22Rv1 (cell line): ENCODE measurements around the gene SALL4.
"Not testable (repeated sequence)": the region's sequence is repeated elsewhere in the genome, so short reads cannot be mapped to it uniquely, and the experiment has no call there.

Experiments
- H3K27ac ChIP-seq: fragments of 450-650 bp; 2 replicates; pipeline ENCODE4 v1.5.1; 2017
- ZFX ChIP-seq: fragments of 450-650 bp; IDR thresholded peaks from 2 replicates; pipeline ENCODE4 v1.6.1; 2017; ENCODE audit warnings: antibody characterized with exemption, borderline replicate concordance
- TF ChIP-seq, protein P1 (sequence below): fragments of 450-650 bp; IDR thresholded peaks from 2 replicates; pipeline ENCODE4 v1.5.1; 2017; ENCODE audit warnings: mild to moderate bottlenecking

Gene SALL4

DNA sequence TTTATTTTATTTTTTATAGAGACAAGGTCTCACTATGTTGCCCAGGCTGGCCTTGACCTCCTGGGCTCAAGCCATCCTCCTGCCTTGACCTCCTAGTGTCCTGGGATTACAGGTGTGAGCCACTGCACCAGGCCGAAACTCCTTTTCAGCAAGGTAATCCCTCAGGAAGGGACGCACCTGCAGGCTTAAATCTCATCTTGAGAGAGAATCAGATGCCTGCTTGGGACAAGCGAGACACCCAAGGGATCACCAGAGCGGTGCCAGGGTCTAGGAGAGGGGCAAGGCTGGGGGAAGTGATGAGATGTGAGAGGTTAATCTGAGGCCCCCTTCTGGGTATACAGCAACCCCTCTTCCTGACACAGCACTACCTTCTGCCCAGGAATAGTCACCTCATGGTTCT, 30.1 kb downstream of the SALL4 start:
- H3K27ac ChIP-seq = no peak overlapping the region
- no peak for TF ChIP-seq ZFX
- TF ChIP-seq, protein P1, sequence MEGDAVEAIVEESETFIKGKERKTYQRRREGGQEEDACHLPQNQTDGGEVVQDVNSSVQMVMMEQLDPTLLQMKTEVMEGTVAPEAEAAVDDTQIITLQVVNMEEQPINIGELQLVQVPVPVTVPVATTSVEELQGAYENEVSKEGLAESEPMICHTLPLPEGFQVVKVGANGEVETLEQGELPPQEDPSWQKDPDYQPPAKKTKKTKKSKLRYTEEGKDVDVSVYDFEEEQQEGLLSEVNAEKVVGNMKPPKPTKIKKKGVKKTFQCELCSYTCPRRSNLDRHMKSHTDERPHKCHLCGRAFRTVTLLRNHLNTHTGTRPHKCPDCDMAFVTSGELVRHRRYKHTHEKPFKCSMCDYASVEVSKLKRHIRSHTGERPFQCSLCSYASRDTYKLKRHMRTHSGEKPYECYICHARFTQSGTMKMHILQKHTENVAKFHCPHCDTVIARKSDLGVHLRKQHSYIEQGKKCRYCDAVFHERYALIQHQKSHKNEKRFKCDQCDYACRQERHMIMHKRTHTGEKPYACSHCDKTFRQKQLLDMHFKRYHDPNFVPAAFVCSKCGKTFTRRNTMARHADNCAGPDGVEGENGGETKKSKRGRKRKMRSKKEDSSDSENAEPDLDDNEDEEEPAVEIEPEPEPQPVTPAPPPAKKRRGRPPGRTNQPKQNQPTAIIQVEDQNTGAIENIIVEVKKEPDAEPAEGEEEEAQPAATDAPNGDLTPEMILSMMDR = no peak

DNA sequence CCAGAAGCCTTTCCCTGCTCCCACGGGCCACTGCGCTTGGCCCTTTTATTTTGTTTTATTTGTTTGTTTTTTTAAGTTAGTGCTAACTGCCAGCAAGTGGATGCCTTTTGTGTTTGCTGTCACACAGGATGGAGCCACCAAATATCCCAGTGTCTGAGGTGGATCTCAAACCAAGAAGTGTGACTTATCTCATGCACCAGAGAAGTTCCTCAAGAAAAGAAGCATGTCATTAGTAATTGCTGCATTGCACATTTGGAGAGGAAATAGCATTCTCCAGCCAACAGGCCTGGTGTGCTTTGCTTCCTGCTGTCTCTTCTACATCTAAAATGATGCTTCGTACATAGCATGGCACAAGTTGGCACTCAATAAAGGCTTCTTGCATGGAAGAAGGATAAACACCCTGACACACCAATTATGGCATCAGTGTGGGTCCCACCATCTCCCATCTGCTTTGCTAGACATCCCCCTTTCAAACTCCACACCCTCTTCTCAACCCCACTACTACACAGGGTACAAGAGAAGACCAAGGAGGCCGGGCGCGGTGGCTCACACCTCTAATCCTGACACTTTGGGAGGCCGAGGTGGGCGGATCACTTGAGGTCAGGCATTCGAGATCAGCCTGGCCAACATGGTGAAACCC, 32.2 kb downstream of the SALL4 start:
- no peak overlapping the region for H3K27ac ChIP-seq
- TF ChIP-seq, protein P1 = no peak
- TF ChIP-seq ZFX = no peak

DNA sequence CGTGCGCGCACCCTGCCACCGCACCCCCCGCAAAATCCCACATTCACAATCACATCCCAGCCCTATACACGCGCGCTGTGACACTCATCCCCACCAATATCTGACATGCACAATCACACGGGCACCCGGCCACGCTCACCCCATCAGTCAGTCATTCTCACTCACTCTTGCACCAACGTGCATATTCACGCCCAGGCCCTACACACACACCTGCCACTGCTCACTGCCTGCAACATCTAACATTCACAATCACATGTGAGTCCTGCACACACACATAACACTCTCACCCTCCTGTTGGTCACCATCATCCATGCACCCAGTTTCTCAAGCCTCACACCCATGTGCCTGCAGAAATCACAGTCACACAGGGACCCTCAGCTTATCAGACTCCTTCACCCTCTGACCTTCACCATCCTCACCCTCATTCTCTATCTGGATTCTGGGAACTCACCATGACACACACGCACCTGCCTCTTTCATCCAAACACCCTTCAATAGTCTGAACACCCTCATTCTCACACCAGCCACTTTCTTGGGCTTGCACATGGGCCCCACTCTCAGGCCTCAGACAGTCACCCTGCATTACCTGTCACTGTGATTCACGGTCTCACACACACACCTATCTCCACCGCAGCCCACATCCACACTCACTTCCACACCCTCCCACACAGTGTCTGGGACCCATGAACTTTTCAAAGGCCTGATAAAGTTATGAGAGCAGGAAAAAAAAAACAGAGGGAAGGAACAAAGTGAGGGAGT, 33.4 kb downstream of the SALL4 start:
- no peak for TF ChIP-seq ZFX
- TF ChIP-seq, protein P1 = no peak
- H3K27ac ChIP-seq = no peak overlapping the region

DNA sequence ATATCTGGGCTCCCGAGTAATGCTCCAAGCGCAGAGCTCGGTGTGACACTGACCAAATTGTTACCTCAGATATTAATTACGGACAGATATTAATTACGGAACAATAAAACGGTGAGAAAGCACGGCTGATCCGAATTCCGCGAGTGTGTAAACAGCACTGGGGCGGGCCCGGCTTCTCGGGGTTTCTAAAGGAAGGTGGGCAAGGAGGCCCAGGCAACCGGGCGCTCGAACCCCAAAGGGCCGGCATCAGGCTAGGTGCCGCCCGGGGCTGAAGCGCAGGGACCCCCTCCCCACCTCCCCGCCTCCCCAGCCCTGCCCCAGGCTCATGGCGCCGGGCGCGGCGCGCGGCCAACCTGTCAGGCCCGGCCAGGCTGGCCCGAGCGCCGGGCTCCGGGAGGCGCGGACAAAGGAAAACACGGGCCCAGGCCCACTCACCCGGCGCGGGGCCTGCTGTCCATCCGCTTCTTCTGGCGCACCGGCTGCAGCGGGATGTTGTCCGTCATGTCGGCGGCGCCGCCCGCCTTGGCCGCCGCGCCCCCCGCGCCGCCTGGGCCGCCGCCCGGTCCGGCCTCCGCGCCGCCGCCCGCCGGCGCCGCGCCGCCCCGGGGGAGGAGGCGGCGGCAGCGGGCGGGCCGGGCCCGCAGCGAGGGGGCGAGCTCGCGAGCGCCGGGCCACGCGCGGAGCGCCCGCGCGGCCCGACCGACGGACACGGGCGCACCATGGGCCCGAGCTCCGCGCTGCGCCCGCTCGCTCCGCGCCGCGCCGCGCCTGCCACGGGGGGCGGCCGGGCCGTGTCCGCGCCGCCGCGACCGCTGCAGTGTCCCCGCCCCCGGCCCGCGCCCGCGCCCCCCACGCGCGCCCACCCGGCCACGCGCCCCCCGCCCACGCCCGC, 34.2 kb downstream of the SALL4 start, which contains the start of gene ATP9A:
Gene ATP9A, minus strand, starts transcription at position 524 of the 892 bp plus-strand sequence. Its CDS starts 21 bp downstream, at position 503.
- H3K27ac ChIP-seq = peak within 1 kb of the TSS; percentile 76
- TF ChIP-seq, protein P1 = 0 out of 2 replicates have a peak, but pooled peaks have one; percentile 3
- TF ChIP-seq ZFX = no peak

DNA sequence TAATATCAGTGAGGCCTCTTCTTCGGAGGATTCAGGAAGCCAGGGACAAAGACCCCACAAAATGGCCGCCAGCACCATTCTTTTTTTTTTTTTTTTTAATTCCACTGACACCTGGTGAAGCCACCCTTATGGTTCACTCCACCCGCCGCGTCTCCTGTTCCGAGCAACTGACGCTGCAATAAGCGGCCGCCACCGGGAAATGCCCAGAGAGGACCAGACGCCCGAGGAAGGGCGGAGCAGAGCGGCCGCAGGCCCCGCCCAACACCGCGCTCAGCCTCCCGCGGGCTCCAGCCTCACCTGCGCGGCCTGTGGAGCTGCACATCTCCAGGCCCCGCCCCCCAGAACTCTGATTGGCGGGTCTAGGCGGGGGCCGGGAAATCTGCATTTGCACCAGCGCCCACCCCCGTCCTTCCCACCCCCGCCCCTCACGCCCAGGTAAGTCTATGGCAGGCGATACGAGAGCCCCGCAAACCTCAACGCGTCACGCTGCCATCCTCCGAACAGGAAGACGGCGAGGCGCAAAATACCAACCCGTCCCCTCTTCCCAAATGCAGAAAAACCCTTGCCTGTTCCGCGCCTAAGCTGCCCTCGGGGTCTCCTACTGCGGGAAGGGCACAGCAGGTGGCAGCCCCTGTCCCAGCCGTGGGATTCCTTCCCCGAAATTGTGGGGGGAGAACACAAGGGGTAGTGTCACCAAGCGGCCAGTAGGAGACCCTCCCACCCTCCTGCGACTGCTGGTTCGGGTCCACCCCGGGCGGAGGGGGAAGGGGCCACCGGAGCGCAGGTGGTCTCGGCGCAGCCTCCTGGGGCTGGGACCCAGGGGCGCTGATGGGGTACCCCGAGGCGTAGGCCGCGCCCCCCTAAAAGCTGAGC, 35.1 kb downstream of the SALL4 start:
- TF ChIP-seq, protein P1 = peak; percentile 34
- no peak for TF ChIP-seq ZFX
- peak overlapping the region; percentile 76 for H3K27ac ChIP-seq

DNA sequence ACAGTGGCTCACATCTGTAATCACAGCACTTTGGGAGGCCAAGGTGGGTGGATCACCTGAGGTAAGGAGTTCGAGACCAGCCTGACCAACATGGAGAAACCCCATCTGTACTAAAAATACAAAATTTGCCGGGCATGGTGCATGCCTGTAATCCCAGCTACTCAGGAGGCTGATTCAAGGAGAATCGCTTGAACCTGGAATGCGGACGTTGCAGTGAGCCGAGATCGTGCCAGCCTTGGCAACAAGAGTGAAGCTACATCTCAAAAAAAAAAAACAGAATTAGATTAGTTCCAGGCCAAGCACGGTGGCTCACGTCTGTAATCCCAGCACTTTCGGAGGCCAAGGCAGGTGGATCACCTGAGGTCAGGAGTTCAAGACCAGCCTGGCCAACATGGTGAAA, 36.9 kb downstream of the SALL4 start:
- not testable (repeated sequence) for H3K27ac ChIP-seq

DNA sequence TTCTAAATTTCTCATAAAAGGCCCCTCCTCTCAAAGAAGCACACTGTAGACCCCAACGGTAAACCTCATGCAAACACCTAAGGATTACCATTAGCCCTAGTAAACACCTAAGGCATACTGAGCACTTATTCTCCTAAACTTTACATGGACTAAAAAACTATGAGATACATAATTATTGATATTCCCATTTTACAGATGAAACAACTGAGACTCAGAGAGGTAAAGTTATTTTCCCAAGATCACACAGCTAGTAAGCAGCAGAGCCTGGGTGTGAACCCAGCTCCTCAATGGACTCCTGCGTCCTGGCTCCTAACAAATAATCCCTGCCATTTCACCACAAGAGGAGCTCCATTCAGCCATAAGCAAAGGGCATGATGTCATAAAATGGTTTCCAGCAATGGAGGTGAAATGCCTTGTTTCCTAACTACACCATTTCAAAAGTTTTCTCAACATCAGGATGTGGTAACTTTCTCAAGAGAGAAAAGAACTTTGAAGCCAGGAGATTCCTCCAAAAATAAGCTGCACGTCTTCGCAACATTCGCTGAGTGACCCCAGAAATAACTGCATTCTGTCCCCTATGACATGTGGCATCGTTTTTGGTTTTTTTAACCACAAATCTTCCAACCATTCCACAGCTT, 38.2 kb downstream of the SALL4 start:
- TF ChIP-seq, protein P1 = no peak
- TF ChIP-seq ZFX = no peak
- no peak overlapping the region for H3K27ac ChIP-seq
